ENCODE measurements around the gene NPIPB2.

DNA sequence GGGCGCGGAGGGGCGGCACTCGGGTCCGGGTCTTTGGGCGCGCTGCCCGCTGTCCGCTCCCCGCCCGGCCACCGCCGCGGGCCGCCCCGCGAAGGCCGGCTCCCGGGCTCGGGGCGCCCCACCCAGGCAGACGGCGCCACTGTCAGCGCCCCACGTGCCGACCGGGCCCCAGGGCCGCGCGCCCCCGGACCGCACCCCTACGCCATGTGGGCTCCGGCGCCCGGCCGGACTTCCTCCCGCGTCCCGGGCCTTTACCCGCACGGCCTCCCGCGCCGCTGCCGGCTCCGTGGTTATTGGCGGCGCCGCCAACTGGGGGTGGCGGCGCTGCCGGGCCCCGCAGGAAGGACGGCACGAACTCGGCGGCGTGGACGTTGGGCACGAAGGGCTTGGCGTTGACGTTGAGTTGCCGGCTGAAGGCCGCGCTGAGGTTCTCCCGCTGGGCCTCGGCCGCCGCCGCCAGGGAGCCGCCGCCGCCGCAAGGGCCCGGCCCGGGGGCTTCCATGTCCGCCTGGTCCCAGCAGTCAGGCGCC is 26.7 kb downstream of the NPIPB2 start:
- TF ChIP-seq CTCF (IDR thresholded peaks at IDR 0.05) (no peak), POLR2A (IDR thresholded peaks at IDR 0.05) (no peak)
